IPS-18c (cell line): ENCODE data around the gene HORMAD2.

Source experiments
- H3K4me3 ChIP-seq: 2 replicates; pipeline ENCODE4 v1.7.0; 2013; ENCODE audit warnings: low read depth, mild to moderate bottlenecking, low read length, moderate library complexity; ENCODE audit not compliant: insufficient read depth
- H3K9me3 ChIP-seq: one replicate; pipeline ENCODE4 v1.6.1; 2013; ENCODE audit warnings: mild to moderate bottlenecking, low read length, moderate library complexity; ENCODE audit not compliant: control insufficient read depth, insufficient read depth

The HORMAD2 gene

DNA sequence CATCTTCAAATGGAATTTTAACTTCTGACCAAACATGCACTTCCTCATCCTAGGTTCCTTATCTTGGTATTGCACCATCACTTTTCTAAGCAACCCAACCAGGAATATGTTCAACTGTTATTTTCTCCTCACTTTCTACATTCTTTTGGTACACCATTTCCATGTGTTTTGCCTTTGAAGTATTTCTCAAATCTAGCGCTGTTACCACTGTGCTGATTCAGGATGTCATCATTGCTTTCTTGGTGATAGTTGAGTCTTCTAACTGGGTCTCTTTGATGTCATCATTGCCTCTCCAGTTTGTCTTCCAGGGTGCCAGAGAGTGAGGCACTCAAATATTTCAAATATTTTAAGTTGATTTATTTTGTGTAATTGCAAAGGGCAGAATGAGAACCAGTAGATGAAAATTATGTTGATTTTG, 47.5 kb downstream of the HORMAD2 start:
- Histone ChIP-seq H3K9me3 (no peaks in the 10 kb centered on the region), H3K4me3 (no peak overlapping the region)

DNA sequence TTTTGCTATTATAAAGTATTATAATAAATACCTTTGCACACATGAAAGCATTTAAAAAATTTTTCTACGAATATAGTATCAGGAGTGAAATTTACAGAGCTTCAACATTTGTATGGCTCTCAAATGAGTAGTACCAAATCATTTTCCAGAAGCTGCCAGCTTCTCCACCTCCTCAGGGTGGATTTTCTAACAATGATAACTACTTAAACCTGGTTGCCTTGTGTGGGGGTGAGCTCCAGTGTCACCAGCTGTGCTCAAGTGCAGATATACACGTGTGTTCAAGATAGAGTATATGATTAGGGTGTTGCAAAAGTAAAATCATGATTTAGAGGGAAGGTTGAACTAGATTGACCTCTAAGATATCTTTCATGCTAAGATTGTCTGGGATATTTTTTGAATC, 48.2 kb downstream of the HORMAD2 start:
- Histone ChIP-seq H3K9me3 (no peaks in the 10 kb centered on the region), H3K4me3 (no peak overlapping the region)

DNA sequence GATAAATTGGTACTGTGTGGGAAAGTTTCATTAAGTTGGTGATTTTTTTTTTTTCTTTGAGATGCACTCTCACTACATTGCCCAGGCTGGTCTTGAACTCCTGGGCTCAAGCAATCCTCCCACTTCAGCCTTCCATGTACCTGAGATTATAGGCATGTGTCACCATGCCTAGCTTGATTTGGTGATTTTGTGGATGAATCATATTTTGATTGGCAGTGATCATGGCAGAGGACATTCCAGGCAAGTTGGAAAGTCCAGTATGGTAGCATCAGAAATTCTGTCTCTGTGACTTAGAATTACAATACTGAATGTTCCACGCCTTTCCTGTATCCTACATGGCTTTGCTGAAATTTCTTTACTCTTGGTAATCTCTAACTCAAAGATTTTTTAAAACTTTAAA, 49.4 kb downstream of the HORMAD2 start:
- no peak overlapping the region for H3K4me3 ChIP-seq
- no peaks in the 10 kb centered on the region for H3K9me3 ChIP-seq

DNA sequence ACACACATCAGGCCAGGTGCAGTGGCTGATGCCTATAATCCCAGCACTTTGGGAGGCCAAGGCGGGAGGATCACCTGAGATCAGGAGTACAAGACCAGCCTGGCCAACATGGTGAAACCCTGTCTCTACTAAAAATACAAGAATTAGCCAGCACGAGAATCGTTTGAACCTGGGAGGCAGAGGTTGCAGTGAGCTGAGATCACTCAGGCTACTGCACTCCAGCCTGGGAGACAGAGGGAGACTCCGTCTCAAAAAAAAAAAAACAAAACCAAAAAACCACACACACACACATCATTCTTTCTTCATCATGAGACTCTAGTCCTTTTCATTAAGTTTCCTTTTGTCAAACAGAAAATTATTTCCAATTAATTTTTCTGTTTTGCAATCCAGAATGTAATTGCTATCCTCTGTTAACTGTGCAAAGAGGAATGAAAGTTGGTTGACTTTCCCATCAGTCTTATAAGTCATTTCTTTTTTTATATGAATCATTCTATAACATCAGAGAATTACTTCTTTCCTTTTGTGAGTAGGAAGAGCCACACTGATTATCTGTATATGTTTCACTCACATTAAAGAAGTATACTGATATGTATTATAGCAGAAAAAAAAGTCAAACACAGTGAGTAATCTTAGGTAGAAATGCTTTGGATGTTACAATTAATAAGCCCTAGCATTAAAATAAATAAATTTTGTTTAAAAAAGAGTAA, 52.2 kb downstream of the HORMAD2 start:
- Histone ChIP-seq H3K9me3 (no peaks in the 10 kb centered on the region), H3K4me3 (no peak overlapping the region)

DNA sequence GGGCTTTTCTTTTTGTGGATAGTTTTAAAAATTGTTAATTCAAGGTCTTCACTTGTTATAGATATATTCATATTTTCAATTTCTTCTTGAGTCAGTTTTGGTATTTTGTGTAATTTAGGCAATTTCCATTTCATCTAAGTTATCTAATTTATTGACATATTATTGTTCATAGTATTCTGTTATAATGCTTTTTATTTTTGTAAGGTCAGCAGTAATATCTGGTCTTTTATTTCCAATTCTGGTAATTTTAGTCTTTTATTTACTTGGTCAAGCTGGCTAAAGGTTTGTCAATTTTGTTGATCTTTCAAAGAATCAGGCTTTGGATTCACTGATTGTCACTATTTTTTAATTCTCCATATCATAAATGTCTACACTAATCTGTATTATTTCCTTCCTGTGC, 60.1 kb downstream of the HORMAD2 start:
- no peak overlapping the region for H3K4me3 ChIP-seq
- H3K9me3 ChIP-seq: no peaks in the 10 kb centered on the region

DNA sequence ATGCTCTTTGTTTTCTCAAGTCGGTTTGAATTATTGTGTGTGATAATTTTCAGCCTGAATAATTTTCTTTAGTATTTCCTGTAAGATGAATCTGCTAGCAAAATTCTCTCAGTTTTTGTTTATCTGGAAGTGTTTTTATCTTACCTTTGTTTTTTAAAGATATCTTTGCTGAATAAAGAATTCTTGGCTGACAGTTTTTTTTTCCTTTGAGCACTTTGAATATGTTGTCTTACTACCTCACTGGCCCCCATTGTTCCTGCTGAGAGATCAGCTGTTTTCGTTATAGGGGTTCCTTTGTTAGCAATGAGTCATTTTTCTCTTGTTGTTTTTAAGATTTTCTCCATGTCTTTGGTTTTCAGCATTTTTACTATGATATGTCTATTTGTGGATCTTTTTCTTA, 63.0 kb downstream of the HORMAD2 start:
- no peak overlapping the region for H3K4me3 ChIP-seq
- H3K9me3 ChIP-seq: no peaks in the 10 kb centered on the region

DNA sequence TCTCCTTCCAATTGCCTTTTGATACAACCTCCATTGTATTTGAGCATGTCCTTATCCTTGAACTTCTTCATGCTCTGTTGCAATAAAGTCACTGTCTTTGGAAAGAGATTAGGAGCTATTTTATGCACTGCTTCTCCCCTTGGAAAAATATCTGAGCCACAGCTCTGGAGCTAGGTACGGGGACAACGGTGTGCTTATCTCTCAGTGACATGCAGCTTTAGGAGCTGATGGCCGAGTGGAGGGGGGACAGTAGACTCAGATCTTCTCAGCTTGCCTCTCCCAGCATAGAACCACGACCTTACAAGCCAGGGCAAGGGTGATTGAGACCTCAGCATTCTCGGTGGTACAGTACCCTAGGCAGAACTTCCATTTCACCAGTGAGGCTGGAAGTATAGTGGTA, 64.1 kb downstream of the HORMAD2 start:
- Histone ChIP-seq H3K4me3 (no peak overlapping the region), H3K9me3 (no peaks in the 10 kb centered on the region)

DNA sequence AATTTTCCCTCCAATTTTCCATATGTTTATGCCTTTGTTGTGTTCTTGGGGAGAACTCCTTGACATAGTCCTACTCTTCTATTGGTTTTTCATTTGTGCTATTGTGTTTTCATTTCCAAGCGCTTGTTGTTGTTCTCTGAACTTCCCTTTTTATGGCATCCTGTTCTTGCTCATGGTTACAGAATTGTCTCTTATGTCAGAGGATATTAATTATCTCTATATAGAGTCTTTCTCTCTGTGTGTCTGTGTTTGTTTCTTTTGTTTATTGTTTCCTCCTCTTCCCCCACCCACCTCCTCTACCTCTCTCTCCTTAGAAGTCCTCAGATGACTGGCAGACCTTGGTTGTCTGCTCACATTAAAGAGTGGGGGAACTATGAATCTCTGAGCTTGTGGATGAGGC, 69.9 kb downstream of the HORMAD2 start:
- H3K4me3 ChIP-seq: no peak overlapping the region
- H3K9me3 ChIP-seq: no peaks in the 10 kb centered on the region

DNA sequence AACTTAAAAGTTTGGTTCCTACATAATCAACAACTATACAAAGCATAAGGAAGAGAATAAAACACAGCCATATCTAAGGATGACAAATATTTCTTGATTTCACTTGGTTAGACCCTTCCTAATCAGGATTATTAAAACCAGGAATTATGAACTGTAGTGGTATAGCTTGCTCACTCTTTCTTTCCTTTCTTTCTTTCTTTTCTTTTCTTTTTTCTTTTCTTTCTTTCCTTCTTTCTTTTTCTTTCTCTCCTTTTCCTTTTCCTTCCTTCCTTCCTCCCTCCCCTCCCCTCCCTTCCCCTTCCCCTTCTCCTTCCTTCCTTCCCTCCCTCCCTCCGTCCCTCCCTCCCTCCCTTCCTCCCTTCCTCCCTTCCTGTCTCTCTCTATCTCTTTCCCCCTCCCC, 78.0 kb downstream of the HORMAD2 start:
- Histone ChIP-seq H3K4me3 (no peak overlapping the region), H3K9me3 (no peaks in the 10 kb centered on the region)

DNA sequence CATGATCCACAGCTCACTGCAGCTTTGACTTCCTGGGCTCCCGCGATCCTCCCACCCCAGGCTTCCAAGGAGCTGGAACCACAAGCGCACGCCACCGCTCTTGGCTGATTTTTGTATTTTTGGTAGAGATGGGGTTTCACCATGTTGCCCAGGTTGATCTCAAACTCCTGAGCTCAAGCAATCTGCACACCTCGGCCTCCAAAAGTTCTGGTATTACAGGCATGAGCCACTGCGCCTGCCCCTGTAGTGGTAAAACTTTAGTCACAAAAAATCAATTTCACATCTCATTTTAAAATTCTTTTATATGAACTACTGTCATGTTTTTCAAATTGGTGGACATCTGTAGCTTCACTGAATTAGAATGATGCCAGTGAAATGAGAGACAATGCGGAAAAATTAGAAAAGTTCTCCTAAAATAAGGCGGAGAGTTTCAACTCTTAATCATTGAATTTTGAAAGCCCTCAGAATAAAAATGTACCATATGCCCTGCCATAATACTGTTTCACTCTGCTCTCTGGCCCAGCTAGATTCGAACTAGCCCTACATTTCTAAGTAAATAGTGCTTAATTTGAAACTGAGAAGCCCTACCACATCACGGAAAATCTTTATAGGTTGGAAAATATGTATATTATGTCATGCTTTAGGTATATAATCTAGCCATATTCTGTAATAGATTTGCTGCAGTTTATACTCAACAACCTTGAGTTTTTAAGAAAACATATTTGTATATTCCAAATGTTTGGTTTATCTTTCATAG, 78.7 kb downstream of the HORMAD2 start:
- Histone ChIP-seq H3K4me3 (no peak overlapping the region), H3K9me3 (no peaks in the 10 kb centered on the region)

DNA sequence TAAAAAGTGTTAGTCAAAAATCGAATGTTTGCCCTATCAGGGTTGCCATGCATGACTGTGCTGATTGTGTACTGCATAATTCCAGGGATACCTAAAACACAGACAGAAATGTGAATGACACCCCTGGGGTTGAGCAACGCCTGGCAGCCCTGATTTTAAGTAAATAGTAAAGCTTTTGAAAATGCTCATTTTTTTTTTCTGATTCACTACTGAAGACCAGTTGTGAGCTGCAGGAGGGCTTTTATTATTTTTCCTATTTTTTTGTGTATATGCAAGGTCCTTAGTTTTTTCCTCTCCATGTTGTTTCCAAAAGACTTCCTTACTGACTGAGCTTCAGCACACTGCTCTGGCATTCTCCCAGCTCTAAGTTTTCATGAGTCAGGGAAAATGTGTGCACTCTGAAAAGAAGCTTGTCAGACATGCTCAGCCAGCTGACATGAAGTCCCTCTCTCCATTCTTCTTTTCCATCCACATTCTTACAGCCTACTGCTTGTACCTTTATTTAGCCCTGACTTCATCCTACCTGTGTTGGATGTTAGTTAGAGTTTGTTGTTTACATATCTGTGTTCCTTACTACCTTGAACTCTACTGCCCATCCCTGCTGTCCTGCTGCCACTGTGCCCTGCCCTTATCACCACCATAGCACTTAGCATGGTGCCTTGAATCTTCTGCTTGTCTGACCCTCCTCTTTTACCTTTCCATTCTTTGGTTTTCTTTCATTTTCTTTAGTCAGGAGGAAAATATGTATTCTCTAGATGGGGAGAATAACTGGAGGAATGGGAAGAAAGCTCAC, 79.5 kb downstream of the HORMAD2 start:
- Histone ChIP-seq H3K4me3 (no peak overlapping the region), H3K9me3 (no peaks in the 10 kb centered on the region)

DNA sequence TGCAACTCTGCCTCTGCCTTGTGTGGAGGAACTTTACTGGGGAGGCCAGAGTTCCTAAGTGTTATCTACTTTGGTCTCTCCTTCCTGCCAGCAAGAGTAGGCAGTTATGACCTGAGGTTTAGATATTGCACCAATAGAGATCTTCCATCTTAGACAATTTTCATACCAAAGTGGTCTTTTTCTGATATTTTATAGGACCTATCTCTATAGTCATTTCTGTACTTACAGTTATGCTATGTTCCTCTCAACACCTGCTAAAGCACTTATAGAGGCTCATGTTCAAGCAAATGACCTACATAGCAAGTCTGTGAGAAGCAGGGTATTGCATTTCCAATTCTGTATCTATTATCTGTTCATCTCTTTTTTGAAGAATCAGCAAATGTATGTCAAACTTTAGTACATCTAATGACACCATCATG, 80.8 kb downstream of the HORMAD2 start:
- Histone ChIP-seq H3K4me3 (no peak overlapping the region), H3K9me3 (no peaks in the 10 kb centered on the region)

DNA sequence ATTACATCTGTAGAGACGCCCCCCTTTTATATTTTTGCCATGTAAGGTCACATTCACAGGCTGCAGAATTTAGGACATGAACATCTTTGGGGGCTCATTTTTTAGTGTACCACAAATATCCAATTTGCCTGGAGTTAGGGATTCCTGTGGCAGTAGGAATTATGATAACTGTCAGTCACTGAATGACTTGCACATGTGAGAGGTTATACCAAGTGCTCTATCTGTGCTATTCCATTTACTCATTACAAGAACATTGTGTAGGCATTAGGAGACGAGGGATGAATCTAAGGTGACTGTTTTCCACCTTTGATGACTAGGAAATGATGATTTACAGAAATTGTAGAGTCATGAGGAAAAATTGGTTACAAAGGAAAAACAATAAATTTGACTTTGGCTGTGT, 87.0 kb downstream of the HORMAD2 start:
- H3K9me3 ChIP-seq: no peaks in the 10 kb centered on the region
- no peak overlapping the region for H3K4me3 ChIP-seq

DNA sequence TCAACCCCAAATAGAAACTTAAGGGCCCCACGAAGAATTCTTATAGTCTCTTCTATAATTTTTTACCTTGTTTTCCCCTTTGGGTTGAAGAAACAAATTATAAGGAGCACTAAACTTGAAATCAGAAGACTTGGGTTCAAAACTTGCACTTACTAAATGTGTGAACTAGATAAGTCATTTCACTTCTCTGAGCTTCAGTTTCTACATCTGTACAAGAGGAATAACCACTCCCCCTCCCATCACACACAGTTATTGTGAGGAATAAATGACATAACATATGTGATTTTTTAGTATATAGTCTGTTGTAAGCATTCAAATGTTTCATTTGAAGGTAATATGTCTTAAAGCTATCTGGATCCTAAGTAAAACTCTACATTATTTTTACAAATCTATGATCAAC, 87.5 kb downstream of the HORMAD2 start:
- H3K4me3 ChIP-seq: no peak overlapping the region
- H3K9me3 ChIP-seq: no peaks in the 10 kb centered on the region

DNA sequence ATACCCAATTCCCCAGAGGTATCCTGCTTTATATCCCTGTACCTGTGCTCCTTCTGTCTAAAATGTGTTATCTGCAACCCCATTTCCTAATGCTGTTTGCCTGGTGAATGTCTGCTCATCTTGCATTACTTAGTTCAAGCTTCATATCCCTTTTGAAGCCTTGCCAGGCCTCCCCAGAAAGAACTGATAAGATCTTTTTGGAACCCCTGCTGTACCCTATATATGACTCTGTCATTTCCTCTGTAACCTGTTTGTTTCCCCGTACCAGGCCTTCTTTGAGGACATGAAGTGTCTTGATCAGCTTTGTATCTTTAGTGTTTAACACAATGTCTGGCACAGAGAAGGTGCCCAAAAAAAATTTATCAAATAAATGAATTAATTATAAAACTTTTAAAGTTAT, 88.7 kb downstream of the HORMAD2 start:
- H3K4me3 ChIP-seq: no peak overlapping the region
- H3K9me3 ChIP-seq: no peaks in the 10 kb centered on the region

DNA sequence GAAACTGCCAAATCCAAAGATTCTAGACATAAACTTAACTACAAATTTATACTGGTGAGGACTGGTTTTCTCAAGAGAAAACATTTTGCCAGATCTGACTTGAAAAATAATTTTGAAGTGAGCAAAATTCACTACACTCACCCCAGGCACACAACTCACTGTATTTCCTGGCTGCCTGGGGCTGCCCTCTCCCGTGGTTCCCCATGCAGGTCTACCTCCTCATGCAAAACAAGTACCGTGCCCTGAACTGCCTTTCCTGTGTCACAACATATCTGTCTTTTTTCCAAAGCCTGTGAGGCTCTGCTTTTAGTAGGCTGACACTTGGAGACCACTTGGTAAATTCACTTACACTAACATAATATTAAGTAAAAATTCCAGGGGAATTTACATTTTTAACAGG, 89.9 kb downstream of the HORMAD2 start:
- no peaks in the 10 kb centered on the region for H3K9me3 ChIP-seq

DNA sequence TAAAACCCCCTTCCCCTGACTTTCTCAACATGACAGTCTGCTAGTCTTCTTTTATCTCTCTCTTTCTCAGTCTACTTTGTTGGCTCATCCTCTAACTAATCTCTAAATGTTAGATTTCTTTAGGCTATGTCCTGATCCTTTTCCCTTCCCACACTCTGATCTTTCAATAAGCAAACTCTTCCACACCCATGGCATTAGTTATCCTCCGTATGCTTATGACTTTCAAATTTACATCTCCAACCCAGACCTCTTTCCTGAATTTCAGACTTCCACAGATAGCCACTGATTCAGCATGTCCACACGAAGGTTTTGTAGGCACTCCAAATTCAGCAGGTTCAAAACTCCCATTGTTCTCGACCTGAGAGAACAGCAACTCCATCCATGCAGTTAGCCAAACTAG, 90.7 kb downstream of the HORMAD2 start:
- Histone ChIP-seq H3K4me3 (no peak overlapping the region), H3K9me3 (no peaks in the 10 kb centered on the region)

More for the DNA sequence above, 89.9 kb downstream of the HORMAD2 start:
- H3K4me3 ChIP-seq: no peak overlapping the region

DNA sequence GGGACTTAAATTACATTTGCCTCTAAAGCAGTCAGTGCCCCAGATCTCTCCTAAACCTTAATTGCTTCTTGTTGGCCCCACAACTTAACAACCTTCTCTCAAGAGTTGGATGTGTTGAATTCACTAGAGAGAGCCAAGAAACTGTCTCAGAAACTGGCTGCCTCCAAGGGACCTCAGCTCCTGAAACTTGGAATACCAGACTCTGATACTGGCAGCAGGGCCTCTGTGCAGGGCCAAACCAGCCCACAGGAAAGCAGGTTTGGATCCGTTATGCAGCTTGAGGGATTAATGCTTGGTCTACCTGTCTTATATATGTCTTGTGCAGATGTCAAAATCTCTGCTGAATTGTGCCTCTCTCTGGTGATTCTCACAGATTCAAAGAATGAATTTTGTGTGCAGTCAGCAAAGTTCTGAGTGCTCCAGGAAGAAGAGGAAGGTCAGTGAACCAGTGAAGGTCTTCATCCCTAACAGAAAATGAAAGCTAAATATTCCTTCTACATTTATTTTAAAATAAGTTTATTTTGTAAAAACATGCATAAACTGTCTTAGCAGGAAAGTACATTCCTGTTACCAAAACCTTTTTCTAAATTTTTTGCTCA, 95.5 kb downstream of the HORMAD2 start:
- H3K4me3 ChIP-seq: no peak overlapping the region
- H3K9me3 ChIP-seq: no peaks in the 10 kb centered on the region
